HEK293 (cell line): ENCODE data around the gene FBN2.

Source experiments
- CTCF ChIA-PET: fragments of 350-600 bp; formaldehyde crosslinking; extraction: SDS; loops from one replicate; lab custom pipeline; 2021; ENCODE audit warnings: antibody characterized with exemption; lab: Yijun Ruan, JAX
- POLR2A ChIA-PET: fragments of 300-600 bp; formaldehyde crosslinking; extraction: SDS; loops from one replicate; lab custom pipeline; 2020; ENCODE audit warnings: antibody characterized with exemption, inconsistent platforms; lab: Yijun Ruan, JAX
- H3K27ac ChIP-seq: fragments of 200-500 bp; sonication (Bioruptor generic); 2 replicates; pipeline ENCODE4 v1.5.1; 2014; ENCODE audit warnings: low read depth, low read length, control low read depth, inconsistent platforms; ENCODE audit errors: extremely low read depth
- H3K36me3 ChIP-seq, 2 experiments: fragments of 200-500 bp in 1 of 2; sonication (Bioruptor generic) in 1 of 2; 1 replicate in 1 of 2; 2 replicates in 1 of 2; pipeline ENCODE4 v1.5.1; 2014 to 2017; ENCODE audit warnings: inconsistent platforms in 2 of 2, low read length in 2 of 2; ENCODE audit not compliant: control insufficient read depth in 2 of 2, insufficient read depth in 1 of 2
- H3K4me1 ChIP-seq: fragments of 200-500 bp; sonication (Bioruptor generic); 2 replicates; pipeline ENCODE4 v1.5.1; 2014; ENCODE audit warnings: mild to moderate bottlenecking, low read length, inconsistent platforms; ENCODE audit not compliant: control insufficient read depth, insufficient read depth
- H3K4me3 ChIP-seq: 2 replicates; pipeline ENCODE4 v1.5.1; 2011; ENCODE audit warnings: low read depth, mild to moderate bottlenecking, control low read depth, low read length, moderate library complexity
- H3K9me3 ChIP-seq: fragments of 200-500 bp; sonication (Bioruptor generic); 2 replicates; pipeline ENCODE4 v1.5.1; 2014; ENCODE audit warnings: low read depth, low read length, inconsistent platforms; ENCODE audit not compliant: control insufficient read depth, insufficient read depth
- PRDM2 ChIP-seq: fragments of 450-650 bp; formaldehyde crosslinking; IDR thresholded peaks from 2 replicates; pipeline ENCODE4 v1.5.1; 2016; ENCODE audit warnings: missing biosample characterization, missing genetic modification characterization, borderline replicate concordance
- SALL2 ChIP-seq: fragments of 450-650 bp; formaldehyde crosslinking; IDR thresholded peaks from 2 replicates; pipeline ENCODE4 v1.5.0; 2017; ENCODE audit warnings: missing biosample characterization, mild to moderate bottlenecking, missing genetic modification characterization, borderline replicate concordance
- SCRT1 ChIP-seq: fragments of 450-650 bp; formaldehyde crosslinking; IDR thresholded peaks from 2 replicates; pipeline ENCODE4 v1.5.1; 2016; ENCODE audit warnings: missing biosample characterization, missing genetic modification characterization, borderline replicate concordance
- ZIC2 ChIP-seq: fragments of 450-650 bp; formaldehyde crosslinking; IDR thresholded peaks from 2 replicates; pipeline ENCODE4 v1.5.1; 2016; ENCODE audit warnings: missing biosample characterization, missing genetic modification characterization
- ZNF10 ChIP-seq: fragments of 450-650 bp; formaldehyde crosslinking; IDR thresholded peaks from 2 replicates; pipeline ENCODE4 v1.5.1; 2017; ENCODE audit warnings: missing biosample characterization, missing genetic modification characterization
- ZNF2 ChIP-seq: fragments of 450-650 bp; formaldehyde crosslinking; IDR thresholded peaks from 2 replicates; pipeline ENCODE4 v1.5.1; 2016; ENCODE audit warnings: missing biosample characterization, missing genetic modification characterization
- ZNF23 ChIP-seq: fragments of 450-650 bp; formaldehyde crosslinking; IDR thresholded peaks from 2 replicates; pipeline ENCODE4 v1.5.1; 2016; ENCODE audit warnings: missing biosample characterization, missing genetic modification characterization, borderline replicate concordance
- ZNF239 ChIP-seq: fragments of 450-650 bp; formaldehyde crosslinking; IDR thresholded peaks from 2 replicates; pipeline ENCODE4 v1.5.1; 2016; ENCODE audit warnings: missing biosample characterization, missing genetic modification characterization
- ZNF266 ChIP-seq: fragments of 450-650 bp; formaldehyde crosslinking; IDR thresholded peaks from 2 replicates; pipeline ENCODE4 v1.5.1; 2016; ENCODE audit warnings: missing biosample characterization, missing genetic modification characterization, low read depth
- ZNF555 ChIP-seq: fragments of 450-650 bp; formaldehyde crosslinking; conservative IDR thresholded peaks from 2 replicates; pipeline ENCODE4 v1.5.1; 2017; ENCODE audit warnings: missing biosample characterization, mild to moderate bottlenecking, missing genetic modification characterization, inconsistent platforms
- ZNF664 ChIP-seq: fragments of 450-650 bp; formaldehyde crosslinking; IDR thresholded peaks from 2 replicates; pipeline ENCODE4 v1.5.1; 2016; ENCODE audit warnings: missing biosample characterization, missing genetic modification characterization
- ZNF76 ChIP-seq: fragments of 450-650 bp; formaldehyde crosslinking; IDR thresholded peaks from 2 replicates; pipeline ENCODE4; 2016; ENCODE audit warnings: low read depth, missing biosample characterization, missing genetic modification characterization, borderline replicate concordance
- ZNF837 ChIP-seq: fragments of 450-650 bp; formaldehyde crosslinking; IDR thresholded peaks from 2 replicates; pipeline ENCODE4 v1.5.1; 2016; ENCODE audit warnings: missing biosample characterization, missing genetic modification characterization
- ZSCAN30 ChIP-seq: fragments of 450-650 bp; IDR thresholded peaks from 2 replicates; pipeline ENCODE4 v1.5.1; 2018; ENCODE audit warnings: missing biosample characterization, mild to moderate bottlenecking, missing genetic modification characterization, moderate library complexity
- TF ChIP-seq, protein P1 (sequence below): fragments of 450-650 bp; formaldehyde crosslinking; IDR thresholded peaks from 2 replicates; pipeline ENCODE4 v1.5.1; 2017; ENCODE audit warnings: missing biosample characterization, mild to moderate bottlenecking, missing genetic modification characterization, moderate library complexity
- TF ChIP-seq, protein P2 (sequence below): fragments of 450-650 bp; formaldehyde crosslinking; IDR thresholded peaks from 2 replicates; pipeline ENCODE4 v1.5.1; 2016; ENCODE audit warnings: missing biosample characterization, missing genetic modification characterization, borderline replicate concordance

FBN2 gene

GRCh38 chr5:128252196-128252595 lies 285.8 kb downstream of the FBN2 start:
- no peaks in the 10 kb centered on the region; a peak in 1 of 3 replicates for H3K36me3 ChIP-seq
- TF ChIP-seq ZNF555, result no peak
- no peak for TF ChIP-seq SCRT1 (tag by site-specific recombination)
- no peak for TF ChIP-seq ZNF10
- TF ChIP-seq SALL2 (tag by site-specific recombination), result no peak
- no peak for TF ChIP-seq PRDM2 (tag by site-specific recombination)
- no peak for TF ChIP-seq ZNF664 (tag by site-specific recombination)
- no peak for TF ChIP-seq ZNF2 (tag by site-specific recombination)
- no peak for TF ChIP-seq ZNF239 (tag by site-specific recombination)
- TF ChIP-seq, protein P1, sequence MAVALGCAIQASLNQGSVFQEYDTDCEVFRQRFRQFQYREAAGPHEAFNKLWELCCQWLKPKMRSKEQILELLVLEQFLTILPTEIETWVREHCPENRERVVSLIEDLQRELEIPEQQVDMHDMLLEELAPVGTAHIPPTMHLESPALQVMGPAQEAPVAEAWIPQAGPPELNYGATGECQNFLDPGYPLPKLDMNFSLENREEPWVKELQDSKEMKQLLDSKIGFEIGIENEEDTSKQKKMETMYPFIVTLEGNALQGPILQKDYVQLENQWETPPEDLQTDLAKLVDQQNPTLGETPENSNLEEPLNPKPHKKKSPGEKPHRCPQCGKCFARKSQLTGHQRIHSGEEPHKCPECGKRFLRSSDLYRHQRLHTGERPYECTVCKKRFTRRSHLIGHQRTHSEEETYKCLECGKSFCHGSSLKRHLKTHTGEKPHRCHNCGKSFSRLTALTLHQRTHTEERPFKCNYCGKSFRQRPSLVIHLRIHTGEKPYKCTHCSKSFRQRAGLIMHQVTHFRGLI (tag by site-specific recombination), result no peak
- no peak for TF ChIP-seq ZNF23 (tag by site-specific recombination)
- TF ChIP-seq, protein P2, sequence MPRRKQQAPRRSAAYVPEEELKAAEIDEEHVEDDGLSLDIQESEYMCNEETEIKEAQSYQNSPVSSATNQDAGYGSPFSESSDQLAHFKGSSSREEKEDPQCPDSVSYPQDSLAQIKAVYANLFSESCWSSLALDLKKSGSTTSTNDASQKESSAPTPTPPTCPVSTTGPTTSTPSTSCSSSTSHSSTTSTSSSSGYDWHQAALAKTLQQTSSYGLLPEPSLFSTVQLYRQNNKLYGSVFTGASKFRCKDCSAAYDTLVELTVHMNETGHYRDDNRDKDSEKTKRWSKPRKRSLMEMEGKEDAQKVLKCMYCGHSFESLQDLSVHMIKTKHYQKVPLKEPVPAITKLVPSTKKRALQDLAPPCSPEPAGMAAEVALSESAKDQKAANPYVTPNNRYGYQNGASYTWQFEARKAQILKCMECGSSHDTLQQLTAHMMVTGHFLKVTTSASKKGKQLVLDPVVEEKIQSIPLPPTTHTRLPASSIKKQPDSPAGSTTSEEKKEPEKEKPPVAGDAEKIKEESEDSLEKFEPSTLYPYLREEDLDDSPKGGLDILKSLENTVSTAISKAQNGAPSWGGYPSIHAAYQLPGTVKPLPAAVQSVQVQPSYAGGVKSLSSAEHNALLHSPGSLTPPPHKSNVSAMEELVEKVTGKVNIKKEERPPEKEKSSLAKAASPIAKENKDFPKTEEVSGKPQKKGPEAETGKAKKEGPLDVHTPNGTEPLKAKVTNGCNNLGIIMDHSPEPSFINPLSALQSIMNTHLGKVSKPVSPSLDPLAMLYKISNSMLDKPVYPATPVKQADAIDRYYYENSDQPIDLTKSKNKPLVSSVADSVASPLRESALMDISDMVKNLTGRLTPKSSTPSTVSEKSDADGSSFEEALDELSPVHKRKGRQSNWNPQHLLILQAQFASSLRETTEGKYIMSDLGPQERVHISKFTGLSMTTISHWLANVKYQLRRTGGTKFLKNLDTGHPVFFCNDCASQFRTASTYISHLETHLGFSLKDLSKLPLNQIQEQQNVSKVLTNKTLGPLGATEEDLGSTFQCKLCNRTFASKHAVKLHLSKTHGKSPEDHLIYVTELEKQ (tag by site-specific recombination), result no peak
- TF ChIP-seq ZNF837, result no peak
- TF ChIP-seq ZSCAN30, result no peak
- TF ChIP-seq ZNF76 (tag by site-specific recombination), result no peak
- TF ChIP-seq ZIC2 (tag by site-specific recombination), result no peak
- TF ChIP-seq ZNF266 (tag by site-specific recombination), result no peak
- no peak overlapping the region for H3K4me3 ChIP-seq
- no peaks in the 10 kb centered on the region for H3K4me1 ChIP-seq
- no peaks in the 10 kb centered on the region for H3K9me3 ChIP-seq
- CTCF ChIA-PET, result no interaction called here
- no peak overlapping the region for H3K27ac ChIP-seq
- POLR2A ChIA-PET, result no interaction called here
